GM13977 (cell line): ENCODE measurements around the gene AKAP13.

Experiments used
- DNase-seq: peaks from one replicate; pipeline ENCODE4 v3.0.0; 2012; ENCODE audit warnings: low spot score
- CTCF ChIP-seq: IDR thresholded peaks from 2 replicates; pipeline ENCODE4 v1.5.1; 2012; ENCODE audit warnings: mild to moderate bottlenecking, control low read depth; ENCODE audit not compliant: insufficient read depth; ENCODE audit errors: extremely low read depth, missing control alignments
- in situ Hi-C: fragments of 300-500 bp; cut with MboI; formaldehyde crosslinking; loops from one replicate; pipeline ENCODE4 v1.12.0; 2022; ENCODE audit warnings: low sequenced_read_pairs, low pct_unique_long_range_greater_than_20kb, mixed read lengths, inconsistent platforms; ENCODE audit not compliant: unreplicated experiment

Gene AKAP13

GRCh38 chr15:85517086-85517485, 136.7 kb downstream of the AKAP13 start:
- DNase-seq: no peak
- in situ Hi-C loops: no loop called here
- TF ChIP-seq CTCF: no peak

- in situ Hi-C loops: no loop called here
- DNase-seq: no peak
- no peak for TF ChIP-seq CTCF
Measured at GRCh38 chr15:85518979-85519761, 138.8 kb downstream of the AKAP13 start.

GRCh38 chr15:85520650-85521049, 140.2 kb downstream of the AKAP13 start:
- no peak for DNase-seq
- in situ Hi-C loops: no loop called here
- TF ChIP-seq CTCF: no peak

GRCh38 chr15:85523530-85523929, 143.1 kb downstream of the AKAP13 start:
- DNase-seq: no peak
- in situ Hi-C loops: no loop called here
- TF ChIP-seq CTCF: no peak

GRCh38 chr15:85525755-85526154, 145.4 kb downstream of the AKAP13 start:
- in situ Hi-C loops: no loop called here
- DNase-seq: no peak
- TF ChIP-seq CTCF: no peak

GRCh38 chr15:85527895-85528294, 147.5 kb downstream of the AKAP13 start:
- TF ChIP-seq CTCF: no peak
- in situ Hi-C loops: no loop called here
- DNase-seq: no peak
